CD14-positive monocyte (primary cell): ENCODE results near the gene MYOM3. TPM values are rescaled to one million over a fixed set of nuclear protein-coding genes. Genes with fewer than 3 reads are reported as not detected.

Experiments
- DNase-seq, 3 donors: peaks; one replicate each; pipeline ENCODE4 v3.0.0-alpha.2; 2011 to 2022
- H2AFZ ChIP-seq: 2 replicates; pipeline ENCODE4 v1.6.0; 2012; ENCODE audit warnings: mild to moderate bottlenecking, low read depth, low read length, inconsistent platforms; ENCODE audit not compliant: insufficient read depth, poor library complexity, severe bottlenecking
- H3K27ac ChIP-seq, 2 donors: 1 replicate in 1 of 2; 2 replicates in 1 of 2; pipeline ENCODE4 v1.5.1; 2012 to 2013; ENCODE audit warnings: low read length in 2 of 2, control low read depth in 1 of 2, inconsistent platforms in 1 of 2, low read depth in 1 of 2, mild to moderate bottlenecking in 1 of 2
- H3K27me3 ChIP-seq, 2 donors: one replicate each; pipeline versions ENCODE4 v1.6.0 to v1.6.1; 2011 to 2013; ENCODE audit warnings: low read length in 2 of 2; ENCODE audit not compliant: control insufficient read depth in 2 of 2, insufficient read depth in 2 of 2
- H3K36me3 ChIP-seq, 2 donors: replicated peaks in 1 of 2; 1 replicate in 1 of 2; 2 replicates in 1 of 2; pipeline versions ENCODE4 v1.5.1 to v1.6.1; 2012 to 2013; ENCODE audit warnings: low read length in 2 of 2, control low read depth in 1 of 2, inconsistent platforms in 1 of 2, mild to moderate bottlenecking in 1 of 2; ENCODE audit not compliant: insufficient read depth in 2 of 2, control insufficient read depth in 1 of 2
- H3K4me1 ChIP-seq, 2 donors: 1 replicate in 1 of 2; 2 replicates in 1 of 2; pipeline versions ENCODE4 v1.5.1 to v1.6.1; 2012 to 2013; ENCODE audit warnings: low read length in 2 of 2, control low read depth in 1 of 2, inconsistent platforms in 1 of 2, mild to moderate bottlenecking in 1 of 2, moderate library complexity in 1 of 2; ENCODE audit not compliant: insufficient read depth in 2 of 2, control insufficient read depth in 1 of 2
- H3K4me2 ChIP-seq: replicated peaks from 2 replicates; pipeline ENCODE3; 2012; ENCODE audit warnings: low read length, moderate library complexity, mild to moderate bottlenecking; ENCODE audit not compliant: poor library complexity, severe bottlenecking; ENCODE audit errors: extremely low read depth
- H3K4me3 ChIP-seq, 3 experiments: fragments of 200-600 bp in 1 of 3; sonication (generic) in 1 of 3; replicated peaks in 1 of 3; 1 replicate in 2 of 3; 2 replicates in 1 of 3; pipeline ENCODE4 v1.5.1; 2011 to 2013; ENCODE audit warnings: low read length in 3 of 3, mild to moderate bottlenecking in 3 of 3, control low read depth in 2 of 3, low read depth in 2 of 3, inconsistent platforms in 1 of 3, moderate library complexity in 1 of 3
- H3K79me2 ChIP-seq: 2 replicates; pipeline ENCODE4 v1.6.0; 2012; ENCODE audit warnings: mild to moderate bottlenecking, control low read depth, inconsistent platforms, low read length, moderate library complexity; ENCODE audit not compliant: insufficient read depth
- H3K9ac ChIP-seq: 2 replicates; pipeline ENCODE4 v1.6.0; 2017; ENCODE audit warnings: low read length, mild to moderate bottlenecking; ENCODE audit not compliant: insufficient read depth, poor library complexity, severe bottlenecking
- H3K9me3 ChIP-seq, 2 donors: replicated peaks in 1 of 2; 1 replicate in 1 of 2; 2 replicates in 1 of 2; pipeline versions ENCODE4 v1.5.1 to v1.6.1; 2012 to 2013; ENCODE audit warnings: low read length in 2 of 2, control low read depth in 1 of 2; ENCODE audit not compliant: control insufficient read depth in 1 of 2, insufficient read depth in 1 of 2
- H4K20me1 ChIP-seq: 2 replicates; pipeline ENCODE4 v1.6.0; 2012; ENCODE audit warnings: mild to moderate bottlenecking, low read length, control low read depth, moderate library complexity; ENCODE audit not compliant: insufficient read depth
- H3K27ac Mint-ChIP-seq, 7 donors: one replicate each; pipeline ENCODE4 v1.8.0; 2020; ENCODE audit warnings: mild to moderate bottlenecking in 7 of 7, mixed read lengths in 7 of 7, moderate library complexity in 6 of 7, inconsistent platforms in 2 of 7
- H3K27me3 Mint-ChIP-seq, 3 donors: one replicate each; pipeline ENCODE4 v1.8.0; 2021 to 2022; ENCODE audit warnings: low read depth in 3 of 3, mild to moderate bottlenecking in 3 of 3, mixed read lengths in 3 of 3, moderate library complexity in 3 of 3, inconsistent platforms in 1 of 3
- H3K36me3 Mint-ChIP-seq, 2 donors: one replicate each; pipeline ENCODE4 v1.8.0; 2020; ENCODE audit warnings: mixed read lengths in 2 of 2, inconsistent platforms in 1 of 2, mild to moderate bottlenecking in 1 of 2
- H3K4me1 Mint-ChIP-seq: one replicate; pipeline ENCODE4 v1.8.0; 2020; ENCODE audit warnings: mild to moderate bottlenecking, mixed read lengths
- H3K4me3 Mint-ChIP-seq, 2 donors: one replicate each; pipeline ENCODE4 v1.8.0; 2020; ENCODE audit warnings: mild to moderate bottlenecking in 2 of 2, mixed read lengths in 2 of 2, moderate library complexity in 1 of 2
- H3K9me3 Mint-ChIP-seq, 7 donors: one replicate each; pipeline ENCODE4 v1.8.0; 2020 to 2022; ENCODE audit warnings: mixed read lengths in 7 of 7, mild to moderate bottlenecking in 6 of 7, moderate library complexity in 6 of 7, inconsistent platforms in 2 of 7
- CTCF ChIP-seq: fragments of 200-600 bp; IDR thresholded peaks from one replicate; pipeline ENCODE4 v1.8.0; 2022; ENCODE audit warnings: antibody characterized with exemption, mild to moderate bottlenecking
- WGBS: methylation state at CpG from one replicate; pipeline ENCODE4 v1.1.5; 2013; ENCODE audit warnings: missing lambda C conversion rate; ENCODE audit not compliant: insufficient coverage; 5-methylcytosine and 5-hydroxymethylcytosine counted together
- intact Hi-C, 2 donors: fragments of 100-400 bp; cut with micrococcal nuclease; formaldehyde crosslinking; loops; one replicate each; pipeline versions ENCODE4 v1.15.0 to v1.15.1; 2023
- polyA plus RNA-seq, 3 donors: library from polyadenylated mRNA; depleted of rRNA in 1 of 3; unstranded in 2 of 3; stranded (reverse) in 1 of 3; fragments of 300-500 nt in 2 of 3; fragments of >200 nt in 1 of 3; fragmentation: Illumina TruSeq in 2 of 3; gene quantifications; 1 replicate in 2 of 3; 2 replicates in 1 of 3; pipeline ENCODE4 v1.2.3, GENCODE V29; 2012 to 2021

Gene MYOM3
- polyA plus RNA-seq, 3 donors, result not detected

GRCh38 chr1:24095140-24095859 is 16.6 kb downstream of the MYOM3 start:
- H3K27me3 Mint-ChIP-seq, result peaks cover 0 to 4% (median 2%) of the 10 kb centered on the region in 3 donors
- no peak overlapping the region for H3K4me2 ChIP-seq
- no peaks in the 10 kb centered on the region for H4K20me1 ChIP-seq
- DNase-seq, result no peak
- no peaks in the 10 kb centered on the region for H3K36me3 ChIP-seq
- H3K79me2 ChIP-seq, result no peaks in the 10 kb centered on the region
- WGBS, result 70% methylated on average over 6 of the region's 14 CpGs
- H3K9me3 ChIP-seq, result no peaks in the 10 kb centered on the region
- H3K4me3 Mint-ChIP-seq, result no peak overlapping the region
- no peaks in the 10 kb centered on the region for H3K27me3 ChIP-seq
- H3K27ac Mint-ChIP-seq, result no peak overlapping the region
- no peak overlapping the region for H3K4me3 ChIP-seq
- no peaks in the 10 kb centered on the region for H3K9me3 Mint-ChIP-seq
- no peak for TF ChIP-seq CTCF
- no peak overlapping the region for H3K9ac ChIP-seq
- no peak overlapping the region for H2AFZ ChIP-seq
- H3K27ac ChIP-seq, result no peak overlapping the region
- no peaks in the 10 kb centered on the region for H3K36me3 Mint-ChIP-seq
- no peaks in the 10 kb centered on the region for H3K4me1 Mint-ChIP-seq
- H3K4me1 ChIP-seq, result no peaks in the 10 kb centered on the region
- intact Hi-C loops, result no loop called here

- TF ChIP-seq CTCF, result no peak
- H3K27ac ChIP-seq, result no peak overlapping the region
- no peaks in the 10 kb centered on the region for H3K9me3 Mint-ChIP-seq
- H4K20me1 ChIP-seq, result no peaks in the 10 kb centered on the region
- no peak overlapping the region for H3K9ac ChIP-seq
- no peak for DNase-seq
- H3K79me2 ChIP-seq, result no peaks in the 10 kb centered on the region
- no peaks in the 10 kb centered on the region for H3K4me1 Mint-ChIP-seq
- no peak overlapping the region for H3K4me3 ChIP-seq
- no peak overlapping the region for H2AFZ ChIP-seq
- no peak overlapping the region for H3K4me3 Mint-ChIP-seq
- H3K4me2 ChIP-seq, result no peak overlapping the region
- no peak overlapping the region for H3K27ac Mint-ChIP-seq
- H3K27me3 ChIP-seq, result no peaks in the 10 kb centered on the region
- intact Hi-C loops, result no loop called here
- no peaks in the 10 kb centered on the region for H3K36me3 Mint-ChIP-seq
- H3K36me3 ChIP-seq, result no peaks in the 10 kb centered on the region
- H3K4me1 ChIP-seq, result no peaks in the 10 kb centered on the region
- 87% methylated on average over 3 of the region's 5 CpGs for WGBS
- H3K9me3 ChIP-seq, result no peaks in the 10 kb centered on the region
- H3K27me3 Mint-ChIP-seq, result peaks cover 0 to 4% (median 4%) of the 10 kb centered on the region in 3 donors
These were observed 17.4 kb downstream of the MYOM3 start for GRCh38 chr1:24094554-24094953.
